ENCODE measurements around the gene SORCS3. TPM values are rescaled to one million over a fixed set of nuclear protein-coding genes. Genes with fewer than 3 reads are reported as not detected.

SORCS3 gene
- total and polyA plus RNA-seq, 2 of the 13 experiments (the other 11 are each of a cell fraction or from before 2014, with no cell fraction given) = 0.07 TPM; not detected in 1

DNA sequence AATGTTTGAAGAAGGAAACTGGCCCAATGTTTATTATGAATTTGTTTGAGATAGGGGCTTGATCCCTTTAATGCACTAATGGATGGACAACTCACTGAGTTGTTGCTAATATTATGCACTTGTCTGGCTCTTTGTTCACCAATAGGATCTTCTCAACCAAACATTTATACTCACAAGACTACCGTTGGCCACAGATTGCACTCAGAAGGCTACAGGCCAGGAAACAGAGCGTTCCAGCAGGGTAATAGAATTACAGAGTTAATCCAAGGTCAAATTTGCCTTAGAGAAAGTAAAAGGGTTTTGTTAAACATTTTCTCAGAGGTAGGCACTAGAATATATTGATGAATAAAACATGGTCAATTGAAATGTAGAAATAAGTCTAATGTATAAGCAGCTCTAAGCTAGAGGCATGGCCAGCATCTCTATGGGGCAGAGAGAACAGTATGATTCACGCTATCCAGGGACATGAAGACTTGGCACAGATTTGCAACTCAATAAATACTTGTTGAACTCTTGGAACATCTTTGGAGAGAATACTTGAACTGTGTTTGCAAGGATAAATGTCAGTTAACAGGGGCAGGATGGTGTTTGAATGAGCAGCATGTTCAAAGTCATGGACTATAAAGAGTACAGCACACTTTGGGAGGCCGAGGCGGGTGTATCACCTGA, 606.9 kb downstream of the SORCS3 start:
- in situ Hi-C loops (cut with HindIII; ENCODE audit: extremely low pct_ligation_motif_present, low pct_unique_long_range_greater_than_20kb) = no loop called here
- Histone ChIP-seq H3K9ac (ENCODE audit: insufficient read depth, low read depth, low read length) (no peak overlapping the region), H3K79me2 (ENCODE audit: insufficient read depth, low read length) (no peaks in the 10 kb centered on the region), H3K4me1 (ENCODE audit: insufficient read depth, low read length) (no peaks in the 10 kb centered on the region), H3K36me3 (replicated peaks in 1 of 2; ENCODE audit: control insufficient read depth in 1 of 2, insufficient read depth in 2 of 2, low read length in 2 of 2) (no peaks in the 10 kb centered on the region), H3K4me3 (replicated peaks in 1 of 3; ENCODE audit: insufficient read depth in 1 of 3, low read depth in 2 of 3, low read length in 3 of 3) (no peak overlapping the region), H3K9me3 (ENCODE audit: low read length) (peaks cover 47% of the 10 kb centered on the region), H3K4me2 (ENCODE audit: low read depth, low read length) (no peak overlapping the region), H3K27me3 (ENCODE audit: control insufficient read depth in 1 of 2, insufficient read depth in 2 of 2, low read length in 2 of 2) (no peaks in the 10 kb centered on the region), H4K20me1 (ENCODE audit: insufficient read depth, low read length) (no peaks in the 10 kb centered on the region), H2AFZ (ENCODE audit: low read length) (no peak overlapping the region), H3K27ac (ENCODE audit: extremely low read length, insufficient read depth, low read length) (no peak overlapping the region)
- BruUV-seq (replicated peaks) = no TSS peak
- WGBS (ENCODE audit: low lambda C conversion rate) = 21% methylated on average over 5 of the region's 5 CpGs
- ATAC-seq (no peak), FAIRE-seq (no peak), DNase-seq (ENCODE audit: low spot score) (no peak)
- POLR2A ChIA-PET = no interaction called here
- CTCF ChIA-PET (ENCODE audit: low intra/inter-chr PET ratio, low total read pairs) = no interaction called here
- no peak for TF ChIP-seq KAT7 (CRISPR knock-in tag; IDR thresholded peaks at IDR 0.05; ENCODE audit: borderline replicate concordance)
- TF ChIP-seq ATM (IDR thresholded peaks at IDR 0.05; ENCODE audit: borderline replicate concordance) = no peak
- intact Hi-C loops (cut with micrococcal nuclease; ENCODE audit: unreplicated experiment) = no loop called here

DNA sequence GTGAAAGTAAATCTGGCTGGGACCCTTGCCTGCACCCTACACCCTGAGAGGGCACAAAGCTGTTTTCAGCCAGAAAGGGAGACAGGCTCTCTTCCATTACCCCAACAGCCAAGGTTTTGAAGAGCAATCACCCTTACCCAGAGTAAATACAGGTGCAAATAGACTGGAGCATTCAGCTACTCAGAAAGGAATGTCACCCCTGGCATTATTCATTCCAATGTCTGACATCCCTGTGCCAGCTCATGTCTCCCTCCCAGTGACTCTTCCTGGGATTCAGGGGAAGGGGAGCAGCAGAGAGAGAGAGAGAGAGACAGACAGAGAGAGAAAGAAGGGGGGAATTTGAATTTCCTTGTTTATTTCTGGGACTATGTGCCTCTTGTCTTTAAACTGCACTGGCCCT, 611.8 kb downstream of the SORCS3 start:
- H3K27me3 ChIP-seq (ENCODE audit: control insufficient read depth in 1 of 2, insufficient read depth in 2 of 2, low read length in 2 of 2) = no peaks in the 10 kb centered on the region
- ChIA-PET POLR2A (no interaction called here), CTCF (ENCODE audit: low intra/inter-chr PET ratio, low total read pairs) (no interaction called here)
- H3K27ac ChIP-seq (ENCODE audit: extremely low read length, insufficient read depth, low read length) = no peak overlapping the region
- no peak for ATAC-seq
- H3K9ac ChIP-seq (ENCODE audit: insufficient read depth, low read depth, low read length) = no peak overlapping the region
- no peak overlapping the region for H3K4me2 ChIP-seq (ENCODE audit: low read depth, low read length)
- no peaks in the 10 kb centered on the region for H4K20me1 ChIP-seq (ENCODE audit: insufficient read depth, low read length)
- BruUV-seq (replicated peaks) = no TSS peak
- H3K4me1 ChIP-seq (ENCODE audit: insufficient read depth, low read length) = no peaks in the 10 kb centered on the region
- peaks cover 50% of the 10 kb centered on the region for H3K9me3 ChIP-seq (ENCODE audit: low read length)
- in situ Hi-C loops (cut with HindIII; ENCODE audit: extremely low pct_ligation_motif_present, low pct_unique_long_range_greater_than_20kb) = no loop called here
- DNase-seq (ENCODE audit: low spot score) = no peak
- no peaks in the 10 kb centered on the region for H3K36me3 ChIP-seq (replicated peaks in 1 of 2; ENCODE audit: control insufficient read depth in 1 of 2, insufficient read depth in 2 of 2, low read length in 2 of 2)
- no peak for FAIRE-seq
- TF ChIP-seq NFYC (CRISPR knock-in tag; IDR thresholded peaks at IDR 0.05) (no peak), EEA1 (CRISPR knock-in tag; IDR thresholded peaks at IDR 0.05; ENCODE audit: borderline replicate concordance) (no peak), ZNF691 (CRISPR knock-in tag; IDR thresholded peaks at IDR 0.05; ENCODE audit: borderline replicate concordance, low read depth) (no peak), NR2C2 (CRISPR knock-in tag; IDR thresholded peaks at IDR 0.05; ENCODE audit: borderline replicate concordance) (no peak), NCOR1 (IDR thresholded peaks at IDR 0.05; ENCODE audit: borderline replicate concordance, low read length) (no peak), ZSCAN29 (CRISPR knock-in tag; conservative IDR thresholded peaks at IDR 0.05) (no peak), IRX3 (CRISPR knock-in tag; IDR thresholded peaks at IDR 0.05; ENCODE audit: borderline replicate concordance, low read depth) (no peak), CREBL2 (CRISPR knock-in tag; IDR thresholded peaks at IDR 0.05; ENCODE audit: borderline replicate concordance) (no peak), HOXA3 (CRISPR knock-in tag; IDR thresholded peaks at IDR 0.05) (no peak)
- TF ChIP-seq, protein P1, sequence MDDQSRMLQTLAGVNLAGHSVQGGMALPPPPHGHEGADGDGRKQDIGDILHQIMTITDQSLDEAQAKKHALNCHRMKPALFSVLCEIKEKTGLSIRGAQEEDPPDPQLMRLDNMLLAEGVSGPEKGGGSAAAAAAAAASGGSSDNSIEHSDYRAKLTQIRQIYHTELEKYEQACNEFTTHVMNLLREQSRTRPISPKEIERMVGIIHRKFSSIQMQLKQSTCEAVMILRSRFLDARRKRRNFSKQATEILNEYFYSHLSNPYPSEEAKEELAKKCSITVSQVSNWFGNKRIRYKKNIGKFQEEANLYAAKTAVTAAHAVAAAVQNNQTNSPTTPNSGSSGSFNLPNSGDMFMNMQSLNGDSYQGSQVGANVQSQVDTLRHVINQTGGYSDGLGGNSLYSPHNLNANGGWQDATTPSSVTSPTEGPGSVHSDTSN (CRISPR knock-in tag; IDR thresholded peaks at IDR 0.05; ENCODE audit: borderline replicate concordance) = no peak
- TF ChIP-seq, protein P2, sequence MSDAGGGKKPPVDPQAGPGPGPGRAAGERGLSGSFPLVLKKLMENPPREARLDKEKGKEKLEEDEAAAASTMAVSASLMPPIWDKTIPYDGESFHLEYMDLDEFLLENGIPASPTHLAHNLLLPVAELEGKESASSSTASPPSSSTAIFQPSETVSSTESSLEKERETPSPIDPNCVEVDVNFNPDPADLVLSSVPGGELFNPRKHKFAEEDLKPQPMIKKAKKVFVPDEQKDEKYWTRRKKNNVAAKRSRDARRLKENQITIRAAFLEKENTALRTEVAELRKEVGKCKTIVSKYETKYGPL (CRISPR knock-in tag; IDR thresholded peaks at IDR 0.05) = no peak
- no peak overlapping the region for H2AFZ ChIP-seq (ENCODE audit: low read length)
- intact Hi-C loops (cut with micrococcal nuclease; ENCODE audit: unreplicated experiment) = no loop called here
- H3K79me2 ChIP-seq (ENCODE audit: insufficient read depth, low read length) = no peaks in the 10 kb centered on the region
- H3K4me3 ChIP-seq (replicated peaks in 1 of 3; ENCODE audit: insufficient read depth in 1 of 3, low read depth in 2 of 3, low read length in 3 of 3) = no peak overlapping the region

Data from HepG2 (cell line).